Stromal cell of bone marrow (primary cell): ENCODE results near the gene MEF2C.

Experiments
- DNase-seq: peaks from one replicate; pipeline ENCODE4 v3.0.0-alpha.2; 2012; ENCODE audit warnings: low read depth

MEF2C gene

GRCh38 chr5:88827997-88828396 lies 55.0 kb downstream of the MEF2C start:
- DNase-seq = no peak

- no peak for DNase-seq
Observed at GRCh38 chr5:88826646-88827585, 56.1 kb downstream of the MEF2C start.

DNA sequence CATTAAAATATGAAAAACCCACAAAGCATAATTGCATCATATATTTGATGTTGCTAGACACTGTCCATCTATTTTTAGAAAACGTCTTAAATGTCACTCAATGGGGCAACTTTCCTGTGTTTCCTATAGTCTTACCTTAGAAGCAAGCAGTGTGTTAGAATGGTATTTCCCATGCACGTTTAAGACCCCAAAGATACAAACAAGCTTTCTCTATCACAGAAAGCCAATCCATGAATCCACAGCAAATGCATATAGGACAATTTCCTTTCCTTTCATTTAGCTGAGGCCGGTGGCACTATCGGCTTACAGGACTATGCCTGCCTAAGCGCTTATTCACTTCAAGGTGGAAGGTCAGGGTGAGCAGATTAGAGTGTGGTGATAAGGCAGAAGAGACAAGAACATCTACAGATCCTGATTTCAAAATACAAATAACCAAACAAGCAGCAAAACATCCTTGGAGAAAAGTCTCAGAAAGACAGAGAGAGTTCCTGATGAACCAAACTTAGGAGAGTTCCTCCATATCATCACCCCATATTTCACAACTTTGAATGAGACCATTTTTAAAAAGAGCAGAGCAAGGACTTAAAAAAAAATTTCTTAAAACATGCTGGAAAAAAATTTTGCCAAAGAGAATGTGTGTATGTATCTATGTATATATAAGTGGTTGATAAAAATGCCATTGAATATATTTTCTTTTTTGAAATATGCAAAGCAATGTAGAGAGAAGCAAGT lies 57.2 kb downstream of the MEF2C start:
- DNase-seq = no peak

- DNase-seq = no peak
Observed at GRCh38 chr5:88824892-88825583, 57.9 kb downstream of the MEF2C start.

- no peak for DNase-seq
Observed at GRCh38 chr5:88824141-88824540, 58.8 kb downstream of the MEF2C start.

DNA sequence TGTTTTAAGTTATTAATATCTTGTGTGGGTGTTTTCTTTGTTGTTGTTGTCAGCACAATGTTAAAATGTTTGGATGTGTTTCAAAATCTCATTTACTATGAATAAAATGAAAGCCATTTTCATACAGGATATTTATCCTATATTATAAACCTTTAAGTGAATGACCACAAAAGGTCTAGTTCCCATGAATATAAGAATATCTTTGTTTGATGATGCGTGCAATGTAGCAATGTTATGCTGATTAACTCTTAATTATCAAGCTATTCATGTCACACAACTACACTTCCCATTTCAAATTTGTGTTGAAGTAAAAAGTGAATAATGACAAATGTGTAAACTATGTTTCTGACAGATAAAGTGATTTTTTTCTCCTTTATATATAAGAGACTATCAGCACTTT lies 59.8 kb downstream of the MEF2C start:
- DNase-seq = no peak

GRCh38 chr5:88821161-88821560 lies 61.8 kb downstream of the MEF2C start:
- no peak for DNase-seq

- no peak for DNase-seq
Observed at GRCh38 chr5:88820581-88820980, 62.4 kb downstream of the MEF2C start.

DNA sequence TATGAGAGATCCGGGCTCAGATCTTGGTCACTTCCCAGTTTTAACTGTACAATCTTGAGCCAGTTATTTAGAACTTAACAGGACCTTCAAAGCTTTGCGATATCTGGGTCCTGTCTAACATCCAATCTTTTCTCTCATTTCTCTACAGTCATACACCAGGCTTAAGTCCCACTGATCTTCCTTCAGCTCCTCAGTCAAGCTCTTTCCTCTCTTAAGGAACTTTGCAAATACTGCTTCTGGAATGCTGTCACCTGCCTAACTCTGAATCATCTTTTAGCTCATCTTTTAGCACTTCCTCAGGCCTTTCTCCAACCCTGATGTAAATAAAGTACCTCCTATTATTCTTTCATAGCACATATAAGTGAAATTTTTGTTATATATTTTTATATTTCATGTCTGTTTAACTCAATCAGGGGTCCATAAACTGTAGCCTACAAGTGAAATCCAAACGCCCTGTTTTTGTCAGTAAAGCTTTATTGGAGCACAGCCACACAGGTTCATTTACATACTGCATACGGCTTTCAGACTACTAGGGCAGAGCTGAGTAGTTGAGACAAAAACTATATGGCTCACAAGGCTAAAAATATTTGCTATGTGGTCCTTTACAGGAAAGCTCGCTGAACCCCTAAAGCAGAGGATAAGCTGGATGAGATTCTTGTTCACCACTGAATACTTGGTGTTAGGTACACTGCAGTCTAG lies 63.5 kb downstream of the MEF2C start:
- DNase-seq = no peak

GRCh38 chr5:88818296-88818695 lies 64.7 kb downstream of the MEF2C start:
- no peak for DNase-seq

DNA sequence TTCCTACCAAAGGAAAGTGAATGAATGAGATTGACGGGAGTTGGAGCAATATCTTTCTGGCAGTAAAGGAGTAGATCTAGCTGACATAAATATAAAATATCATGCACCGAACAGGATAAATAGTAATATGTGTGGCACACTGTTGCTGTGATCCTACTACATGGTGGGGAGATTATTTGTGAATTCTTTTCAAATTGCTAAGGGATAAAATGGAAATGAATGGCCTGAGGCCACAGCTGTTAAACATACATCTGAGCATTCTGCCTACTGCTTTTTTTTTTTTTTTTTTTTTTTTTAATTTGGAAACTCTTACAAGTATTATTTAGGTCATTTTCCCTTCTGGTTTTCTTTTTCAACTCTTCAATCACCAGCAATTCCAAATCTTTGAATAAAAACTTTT lies 66.8 kb downstream of the MEF2C start:
- no peak for DNase-seq

DNA sequence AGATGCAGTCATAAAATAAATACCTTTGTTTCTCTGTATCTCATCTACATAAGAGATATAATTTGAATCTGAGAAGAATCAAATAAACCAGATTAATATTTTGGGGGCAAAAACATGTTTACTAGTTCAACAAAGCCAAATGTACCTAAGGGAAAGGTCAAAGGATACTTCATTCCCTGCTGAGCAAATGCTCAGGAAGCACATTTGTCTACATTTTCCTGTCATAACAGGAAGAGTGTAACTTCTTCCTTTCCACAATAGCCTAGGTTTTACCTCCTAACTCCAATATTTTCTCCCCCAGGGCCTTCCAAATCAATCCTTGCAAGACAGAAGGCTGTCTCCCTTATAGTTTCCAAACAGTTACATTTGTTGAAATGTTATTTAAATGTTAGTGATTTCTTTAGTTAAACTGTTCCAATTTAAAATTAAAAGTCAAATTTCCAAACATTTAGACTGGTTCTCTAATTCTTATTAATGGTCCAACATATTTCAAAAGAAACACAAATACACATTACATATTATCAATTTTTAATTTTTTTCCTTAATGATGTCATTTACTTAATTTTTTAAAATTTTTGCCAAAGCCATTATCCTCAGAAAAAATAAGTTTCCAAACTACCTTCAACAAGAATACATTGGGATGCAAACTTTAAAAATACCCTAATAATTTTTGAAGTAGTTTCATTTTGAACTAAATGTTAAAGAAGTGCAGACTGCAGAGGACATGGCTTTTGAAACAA lies 67.8 kb downstream of the MEF2C start:
- DNase-seq = no peak

DNA sequence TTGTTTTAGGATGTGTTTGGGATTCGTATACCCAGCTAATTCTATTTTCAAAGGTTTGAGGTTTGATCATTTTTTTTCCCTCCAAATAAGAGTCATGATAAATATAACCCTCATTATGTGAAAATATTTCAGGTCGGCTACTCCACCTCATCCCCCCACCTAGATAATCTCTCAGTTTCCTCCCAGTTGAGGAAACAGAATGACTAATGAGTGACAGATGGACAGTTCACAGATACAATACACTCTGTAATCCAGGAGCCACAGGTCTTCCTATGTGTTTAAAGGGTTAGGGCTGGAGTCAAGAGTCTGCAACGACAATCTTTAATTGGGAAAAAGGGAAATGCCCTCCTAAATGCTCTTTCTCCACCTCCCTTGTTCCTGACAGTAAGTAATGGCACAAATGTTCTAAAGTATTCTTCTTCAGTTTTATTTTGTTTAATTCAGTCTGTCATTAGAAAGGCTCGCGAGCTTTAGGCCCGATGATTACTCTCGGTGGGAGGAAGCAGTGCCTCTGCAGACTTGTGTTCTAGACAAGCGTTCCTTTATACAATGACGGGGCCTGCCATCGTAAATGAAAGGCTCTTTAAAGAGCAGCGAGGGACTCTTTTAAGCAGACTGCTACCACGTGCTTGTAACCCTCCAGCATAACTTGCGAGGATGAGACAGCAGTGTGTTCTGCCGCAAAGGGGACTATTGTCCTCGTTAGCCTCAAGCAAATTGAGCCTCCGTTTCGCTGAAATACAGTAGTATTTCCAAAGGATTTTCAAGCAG lies 69.0 kb downstream of the MEF2C start:
- no peak for DNase-seq

DNA sequence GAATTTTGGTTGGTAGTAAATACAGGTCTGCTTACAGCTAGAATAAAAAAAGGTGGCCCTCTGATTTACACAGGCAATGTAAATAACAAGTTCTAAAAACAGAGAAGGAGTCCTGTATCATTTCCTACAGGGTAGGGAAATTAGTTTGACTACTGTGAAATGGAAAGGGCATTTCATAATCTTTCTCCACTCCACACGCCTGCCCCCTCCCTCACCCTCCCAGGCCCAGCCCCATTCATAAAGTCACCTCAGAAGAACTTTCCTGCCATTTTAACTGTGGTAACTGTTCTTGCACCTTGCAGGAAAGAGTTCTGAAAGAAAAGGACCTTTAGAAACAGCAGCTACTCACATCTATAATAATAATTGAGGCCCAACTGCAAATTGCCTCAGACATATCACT lies 69.7 kb downstream of the MEF2C start:
- DNase-seq = no peak

GRCh38 chr5:88808153-88808552 lies 74.8 kb downstream of the MEF2C start:
- DNase-seq = no peak

DNA sequence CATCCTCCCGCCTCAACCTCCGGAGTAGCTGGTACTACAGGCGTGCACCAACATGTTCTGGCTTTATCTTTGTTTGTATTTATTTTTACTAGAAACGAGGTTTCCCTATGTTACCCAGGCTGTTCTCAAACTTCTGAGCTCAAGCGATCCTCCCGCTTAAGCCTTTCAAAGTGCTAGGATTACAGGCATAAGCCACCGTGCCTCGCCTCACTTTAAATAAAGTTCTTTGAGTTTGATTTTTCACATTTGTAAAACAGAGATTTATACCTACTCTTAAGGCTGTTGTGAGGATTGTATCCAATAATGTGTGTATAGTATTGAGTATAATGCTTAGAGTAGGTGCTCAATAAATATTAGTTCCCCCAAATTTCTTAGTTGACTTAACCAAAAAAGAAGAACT lies 75.7 kb downstream of the MEF2C start:
- DNase-seq = no peak

GRCh38 chr5:88806338-88806737 lies 76.6 kb downstream of the MEF2C start:
- DNase-seq = no peak

- no peak for DNase-seq
Observed at GRCh38 chr5:88805151-88805784, 77.7 kb downstream of the MEF2C start.

- no peak for DNase-seq
Observed at GRCh38 chr5:88804444-88804843, 78.5 kb downstream of the MEF2C start.

DNA sequence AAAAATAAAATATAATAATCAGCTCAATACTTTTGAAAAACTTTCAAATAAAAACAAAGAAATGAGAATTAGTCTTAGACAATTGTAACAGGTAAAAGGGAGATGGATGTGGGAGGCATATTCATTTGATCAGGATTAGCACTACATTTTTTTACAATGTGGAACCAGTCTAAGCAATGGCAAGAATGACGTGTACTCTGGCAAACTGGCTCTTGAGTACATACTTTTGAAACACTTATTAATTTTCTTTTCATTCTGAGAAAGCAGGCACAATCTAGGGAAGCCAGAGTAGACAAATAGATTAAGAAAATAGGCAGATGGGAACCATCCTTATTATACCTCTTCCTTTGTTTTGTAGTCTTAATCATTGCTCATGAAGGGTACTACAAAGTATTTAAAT lies 79.7 kb downstream of the MEF2C start:
- no peak for DNase-seq
